Cardiac fibroblast (primary cell): ENCODE results near the gene FOXK2.

Source experiments
- DNase-seq, 2 donors: peaks; one replicate each; pipeline versions ENCODE4 v3.0.0 to v3.0.0-alpha.2; 2010; ENCODE audit warnings: low read depth in 2 of 2
- H3K4me3 ChIP-seq, 2 donors: replicated peaks in 1 of 2; 1 replicate in 1 of 2; 2 replicates in 1 of 2; pipeline ENCODE4 v1.5.1; 2011; ENCODE audit warnings: low read depth in 2 of 2, low read length in 2 of 2, mild to moderate bottlenecking in 2 of 2, moderate library complexity in 1 of 2
- CTCF ChIP-seq: IDR thresholded peaks from one replicate; pipeline ENCODE4 v1.5.1; 2011; ENCODE audit warnings: low read depth, mild to moderate bottlenecking, low read length, inconsistent platforms

The FOXK2 gene

GRCh38 chr17:82592767-82593589 lies 73.4 kb downstream of the FOXK2 start:
- peak; percentile 73 to 87 for DNase-seq
- TF ChIP-seq CTCF = no peak
- H3K4me3 ChIP-seq = peak overlapping the region; percentile 56 to 63

GRCh38 chr17:82593590-82594087 lies 74.1 kb downstream of the FOXK2 start:
- no peak for TF ChIP-seq CTCF
- H3K4me3 ChIP-seq = peak overlapping the region; percentile 56 to 63
- DNase-seq = no peak

GRCh38 chr17:82594571-82594970 lies 75.0 kb downstream of the FOXK2 start:
- no peak for TF ChIP-seq CTCF
- no peak overlapping the region for H3K4me3 ChIP-seq
- no peak for DNase-seq

GRCh38 chr17:82595893-82596292 lies 76.4 kb downstream of the FOXK2 start:
- no peak overlapping the region for H3K4me3 ChIP-seq
- TF ChIP-seq CTCF = no peak
- no peak for DNase-seq

- no peak for TF ChIP-seq CTCF
- DNase-seq = no peak
- H3K4me3 ChIP-seq = no peak overlapping the region
Measured at GRCh38 chr17:82596296-82596695, 76.8 kb downstream of the FOXK2 start.

- no peak overlapping the region for H3K4me3 ChIP-seq
- no peak for TF ChIP-seq CTCF
- DNase-seq = no peak
Measured at GRCh38 chr17:82596837-82597672, 77.5 kb downstream of the FOXK2 start.
